CD4-positive, alpha-beta T cell treated with Interleukin-21 for 1 hour (primary cell): Measurements from ENCODE around the gene PSMA1.

Experiments used
- DNase-seq: peaks from one replicate; pipeline ENCODE4 v3.0.0-alpha.2; 2020

PSMA1 gene

GRCh38 chr11:14529321-14529720 is 9.1 kb upstream of the PSMA1 start:
- DNase-seq, result no peak

GRCh38 chr11:14522801-14523200 is 2.6 kb upstream of the PSMA1 start:
- no peak for DNase-seq

- no peak for DNase-seq
Measured at GRCh38 chr11:14522245-14522644, 2.1 kb upstream of the PSMA1 start.

GRCh38 chr11:14520747-14521151 is 563 bp upstream of the PSMA1 start:
- DNase-seq, result no peak

GRCh38 chr11:14519597-14519916 is 629 bp downstream of the PSMA1 start:
- no peak for DNase-seq

- DNase-seq, result peak; percentile 30
Measured at GRCh38 chr11:14518820-14519219, 1.4 kb downstream of the PSMA1 start.

- no peak for DNase-seq
Measured at GRCh38 chr11:14513800-14514199, 6.4 kb downstream of the PSMA1 start.

- no peak for DNase-seq
Measured at GRCh38 chr11:14506532-14506931, 13.7 kb downstream of the PSMA1 start.

- no peak for DNase-seq
Measured at GRCh38 chr11:14503023-14503422, 17.2 kb downstream of the PSMA1 start.

- DNase-seq, result no peak
Measured at GRCh38 chr11:14502039-14502438, 18.1 kb downstream of the PSMA1 start.

GRCh38 chr11:14500181-14500651 is 20.0 kb downstream of the PSMA1 start:
- peak; percentile 68 for DNase-seq

- peak; percentile 93 for DNase-seq
Measured at GRCh38 chr11:14499560-14500180, 20.5 kb downstream of the PSMA1 start, which contains the start of gene COPB1. Gene COPB1, minus strand, starts transcription at chr11:14499811. Its CDS starts 883 bp downstream, at chr11:14498928.

GRCh38 chr11:14499178-14499559 is 21.0 kb downstream of the PSMA1 start:
- peak; percentile 42 for DNase-seq

GRCh38 chr11:14480716-14481115 is 39.5 kb downstream of the PSMA1 start:
- no peak for DNase-seq

- no peak for DNase-seq
Measured at GRCh38 chr11:14471127-14471526, 49.1 kb downstream of the PSMA1 start.

GRCh38 chr11:14463623-14464022 is 56.6 kb downstream of the PSMA1 start:
- DNase-seq, result no peak

- DNase-seq, result no peak
Measured at GRCh38 chr11:14460147-14460546, 60.0 kb downstream of the PSMA1 start.

GRCh38 chr11:14458377-14458776 is 61.8 kb downstream of the PSMA1 start:
- no peak for DNase-seq

GRCh38 chr11:14455648-14456430 is 64.3 kb downstream of the PSMA1 start:
- no peak for DNase-seq
